Lung (tissue), 12 donors: ENCODE data around the gene SPON1. TPM values are rescaled to one million over a fixed set of nuclear protein-coding genes. Genes with fewer than 3 reads are reported as not detected.
A peak's percentile ranks its signal among the peaks of the same experiment; 100 is the strongest.

Source experiments
- ATAC-seq: fragments of 200-7000 bp; cut with Tn5 transposase; one replicate; pipeline ENCODE4 v1.9.1; 2020; ENCODE audit warnings: moderate number of reproducible peaks; ENCODE audit not compliant: insufficient read depth, low FRiP score
- DNase-seq, 3 donors: peaks; one replicate each; pipeline ENCODE4 v3.0.0-alpha.2; 2013 to 2017
- H3K27ac ChIP-seq, 2 donors: one replicate each; pipeline ENCODE4 v1.5.1; 2013; ENCODE audit warnings: mild to moderate bottlenecking in 2 of 2, moderate library complexity in 2 of 2, control low read depth in 1 of 2, inconsistent platforms in 1 of 2, low read depth in 1 of 2, low read length in 1 of 2
- H3K27me3 ChIP-seq, 3 donors: one replicate each; pipeline ENCODE4 v1.5.1; 2013; ENCODE audit warnings: low read length in 2 of 3; ENCODE audit not compliant: control insufficient read depth in 3 of 3, insufficient read depth in 3 of 3
- H3K36me3 ChIP-seq, 4 donors: one replicate each; pipeline ENCODE4 v1.5.1; 2013; ENCODE audit warnings: low read length in 4 of 4, mild to moderate bottlenecking in 1 of 4, moderate library complexity in 1 of 4; ENCODE audit not compliant: control insufficient read depth in 4 of 4, insufficient read depth in 4 of 4
- H3K4me1 ChIP-seq, 5 donors: one replicate each; pipeline ENCODE4 v1.5.1; 2013; ENCODE audit warnings: low read length in 5 of 5, mild to moderate bottlenecking in 2 of 5, moderate library complexity in 1 of 5; ENCODE audit not compliant: control insufficient read depth in 5 of 5, insufficient read depth in 5 of 5
- H3K4me3 ChIP-seq: one replicate; pipeline ENCODE4 v1.5.1; 2013; ENCODE audit warnings: mild to moderate bottlenecking, control low read depth, moderate library complexity
- H3K9ac ChIP-seq, 2 donors: one replicate each; pipeline ENCODE4 v1.5.1; 2013; ENCODE audit warnings: low read length in 2 of 2, control low read depth in 1 of 2; ENCODE audit not compliant: insufficient read depth in 1 of 2
- H3K9me3 ChIP-seq, 4 donors: one replicate each; pipeline ENCODE4 v1.5.1; 2013; ENCODE audit warnings: low read length in 3 of 4, mild to moderate bottlenecking in 1 of 4, moderate library complexity in 1 of 4; ENCODE audit not compliant: control insufficient read depth in 4 of 4, insufficient read depth in 3 of 4
- CTCF ChIP-seq: IDR thresholded peaks from 2 replicates; pipeline ENCODE4 v1.5.1; 2012; ENCODE audit warnings: mild to moderate bottlenecking; ENCODE audit errors: control extremely low read depth, extremely low read depth
- WGBS, 2 donors: extraction: QIAGEN DNeasy Blood & Tissue Kit; methylation state at CpG; one replicate each; pipeline ENCODE4 v1.1.7; 2013; 5-methylcytosine and 5-hydroxymethylcytosine counted together
- polyA plus RNA-seq, 2 donors: library from polyadenylated mRNA; stranded (reverse); fragments of 200-250 nt; gene quantifications; one replicate each; pipeline ENCODE4 v1.2.1, GENCODE V29; 2013
- total RNA-seq, 2 donors: library from RNA; depleted of rRNA in 1 of 2; stranded (reverse); fragments of >200 nt in 1 of 2; gene quantifications; one replicate each; pipeline ENCODE4 v1.2.1, GENCODE V29; 2014 to 2021
- donor health status: control.
- donor health status: control.
- donor health status: Bipolar disorder and iron deficiency.
- donor health status: healthy.
- donor health status: DM: yes; HTN: yes; CAD: no.

SPON1 gene
- total and polyA plus RNA-seq, 4 donors: 8.4 to 98.6 (median 59.9) TPM

GRCh38 chr11:14185461-14185860 is 222.9 kb downstream of the SPON1 start:
- Histone ChIP-seq H3K4me1 (peaks cover 0 to 54% (median 17%) of the 10 kb centered on the region in 5 donors), H3K27ac (no peak overlapping the region), H3K9ac (no peak overlapping the region), H3K9me3 (peaks cover 0 to 2% (median 0%) of the 10 kb centered on the region in 4 donors), H3K27me3 (no peaks in the 10 kb centered on the region), H3K36me3 (no peaks in the 10 kb centered on the region), H3K4me3 (no peak overlapping the region)
- 93 to 96% methylated on average over 1 of the region's 1 CpG for WGBS, 2 donors
- DNase-seq (no peak), ATAC-seq (no peak)
- no peak for TF ChIP-seq CTCF

GRCh38 chr11:14186046-14186775 is 223.7 kb downstream of the SPON1 start:
- no peak overlapping the region for H3K4me3 ChIP-seq
- H3K9ac ChIP-seq: no peak overlapping the region
- no peak for TF ChIP-seq CTCF
- no peak overlapping the region for H3K27ac ChIP-seq
- no peaks in the 10 kb centered on the region for H3K27me3 ChIP-seq
- H3K9me3 ChIP-seq: peaks cover 0 to 2% (median 0%) of the 10 kb centered on the region in 4 donors
- H3K4me1 ChIP-seq: peaks cover 3 to 54% (median 17%) of the 10 kb centered on the region in 5 donors
- ATAC-seq: no peak
- DNase-seq: peak in 2 of 3 donors; percentile 50 to 83
- no peaks in the 10 kb centered on the region for H3K36me3 ChIP-seq

GRCh38 chr11:14189874-14190273 is 227.4 kb downstream of the SPON1 start:
- no peak for TF ChIP-seq CTCF
- H3K27ac ChIP-seq: peak overlapping the region in 1 of 2 donors; percentile 55

More at GRCh38 chr11:14189874-14190273, 227.4 kb downstream of the SPON1 start:
- H3K9ac ChIP-seq: no peak overlapping the region
- WGBS, 2 donors: 23 to 29% methylated on average over 3 of the region's 3 CpGs
- DNase-seq: peak; percentile 66 to 93 (median 85)
- no peaks in the 10 kb centered on the region for H3K27me3 ChIP-seq
- peaks cover 0 to 2% (median 0%) of the 10 kb centered on the region in 4 donors for H3K36me3 ChIP-seq
- peaks cover 0 to 6% (median 0%) of the 10 kb centered on the region in 4 donors for H3K9me3 ChIP-seq
- no peak overlapping the region for H3K4me3 ChIP-seq
- peak; percentile 62 for ATAC-seq
- peaks cover 4 to 55% (median 14%) of the 10 kb centered on the region in 5 donors for H3K4me1 ChIP-seq
